RPMI8226 (cell line): ENCODE results near the gene WDR4.
"Not testable (repeated sequence)": the region's sequence is repeated elsewhere in the genome, so short reads cannot be mapped to it uniquely, and the experiment has no call there.

Experiments used
- DNase-seq: peaks from one replicate; pipeline ENCODE4 v3.0.0-alpha.2; 2015

The WDR4 gene

DNA sequence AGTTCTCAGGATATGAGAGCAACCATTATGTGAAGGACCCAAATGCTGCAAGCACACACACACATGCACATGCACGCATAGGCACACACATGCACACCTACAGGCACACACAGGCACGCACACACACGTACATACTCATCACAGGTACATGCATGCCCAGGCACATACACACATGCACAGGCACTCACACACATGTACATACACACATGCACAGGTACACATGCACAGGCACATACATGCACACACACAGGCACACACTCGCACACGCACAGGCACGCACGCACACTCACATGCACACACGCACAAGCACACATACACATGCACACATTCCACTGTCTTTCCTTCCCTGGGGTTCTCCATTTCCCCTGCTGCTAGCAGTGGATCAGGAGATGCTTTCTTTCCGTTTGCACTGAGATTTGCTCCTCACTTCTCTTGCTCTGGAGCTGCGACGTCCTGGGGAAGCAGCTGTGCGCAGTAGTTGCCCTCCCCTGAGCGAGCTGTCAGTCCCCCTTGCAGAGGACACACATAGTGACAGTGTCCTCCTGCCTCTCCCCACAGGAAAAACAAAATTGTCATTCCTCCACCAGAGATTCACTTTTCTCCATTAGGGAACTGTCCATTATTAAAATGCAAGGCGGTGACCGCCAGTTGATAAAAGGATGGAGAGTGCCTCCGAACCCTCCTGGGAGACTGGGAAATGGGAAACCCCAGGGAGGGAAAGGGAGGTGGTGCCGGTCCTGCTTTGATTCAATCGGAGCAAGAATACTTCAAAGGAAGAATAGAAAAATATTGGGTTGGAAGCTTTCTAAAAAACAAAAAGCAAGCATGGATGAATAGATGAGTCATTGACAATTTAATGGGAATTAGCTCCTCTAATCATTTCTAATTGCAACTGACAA is 69.5 kb downstream of the WDR4 start:
- DNase-seq: no peak

DNA sequence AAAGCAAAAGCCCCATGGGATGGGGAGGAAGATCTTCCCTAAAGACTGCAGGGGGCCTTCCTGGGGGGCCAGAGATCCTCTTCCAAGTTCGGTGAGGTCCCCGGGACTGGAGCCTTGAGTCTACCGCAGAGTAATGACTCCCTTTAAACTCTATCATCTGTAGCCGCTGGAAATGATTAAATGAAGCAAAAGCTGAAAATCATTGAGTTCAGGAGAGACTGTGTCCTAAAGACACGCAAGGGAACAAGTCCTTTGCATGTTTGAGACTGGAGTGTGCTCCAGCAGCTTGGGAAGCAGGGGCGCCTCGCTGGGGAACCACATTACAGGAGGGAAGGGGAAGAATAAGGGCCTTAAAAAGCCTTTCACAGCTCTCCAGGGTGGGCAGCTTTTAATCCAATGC is 70.2 kb downstream of the WDR4 start:
- no peak for DNase-seq

DNA sequence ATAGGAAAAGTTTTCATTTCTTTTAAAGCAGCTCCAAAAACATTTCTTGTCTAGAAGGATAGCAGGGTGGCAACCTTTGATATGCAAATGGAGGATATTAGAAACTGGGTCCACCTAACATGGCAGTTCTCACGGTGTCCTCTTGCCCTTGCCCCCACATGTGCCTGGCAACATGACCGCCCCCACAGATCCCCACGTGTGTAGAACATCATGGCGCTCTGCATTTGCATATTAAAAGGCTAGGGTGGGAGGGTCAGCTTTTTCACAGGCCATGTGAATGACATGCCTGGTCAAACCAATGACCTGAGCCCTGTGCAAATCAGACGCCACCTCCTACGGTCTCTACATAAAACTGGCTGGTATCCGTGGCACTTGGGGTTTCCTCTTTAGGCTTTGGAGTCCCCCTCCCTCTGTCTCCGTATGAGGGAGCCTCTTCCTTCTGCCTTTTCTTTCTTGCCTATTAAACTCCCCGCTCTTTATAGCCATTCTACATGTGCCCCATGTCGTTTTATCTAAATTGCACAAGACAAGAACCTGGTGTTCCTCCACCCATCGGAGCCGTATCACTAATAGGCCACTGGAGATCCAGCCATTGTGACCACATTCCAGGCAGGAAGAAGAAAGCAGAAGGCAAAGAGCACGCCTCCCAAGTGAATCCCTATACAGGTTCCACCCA is 71.3 kb downstream of the WDR4 start:
- no peak for DNase-seq

DNA sequence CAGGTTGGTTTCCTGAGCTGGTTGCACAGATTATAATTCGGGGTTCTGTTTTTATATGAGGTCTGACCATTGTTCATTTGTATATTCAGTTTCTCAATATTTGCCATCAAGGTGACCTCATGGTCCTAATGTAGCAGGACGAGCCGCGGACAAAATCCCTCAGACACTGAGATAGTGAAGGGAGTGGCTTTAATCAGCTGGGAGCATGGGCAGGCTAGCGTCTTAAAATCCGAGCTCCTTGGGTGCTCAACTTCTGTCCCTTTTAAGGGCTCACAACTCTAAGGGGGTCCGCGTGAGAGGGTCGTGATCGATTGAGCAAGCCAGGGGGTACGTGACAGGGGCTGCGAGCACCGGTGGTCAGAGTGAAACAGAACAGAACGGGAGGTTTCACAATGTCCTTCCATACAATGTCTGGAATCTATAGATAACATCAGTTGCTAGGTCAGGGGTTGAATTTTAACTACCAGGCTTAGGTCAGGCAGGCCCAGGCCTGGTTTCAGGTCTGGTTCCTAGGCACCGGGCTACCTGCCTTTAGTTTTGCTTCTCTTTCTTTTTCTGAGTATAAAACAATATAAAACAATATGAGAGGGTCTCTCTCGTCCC is 71.9 kb downstream of the WDR4 start:
- not testable (repeated sequence) for DNase-seq

DNA sequence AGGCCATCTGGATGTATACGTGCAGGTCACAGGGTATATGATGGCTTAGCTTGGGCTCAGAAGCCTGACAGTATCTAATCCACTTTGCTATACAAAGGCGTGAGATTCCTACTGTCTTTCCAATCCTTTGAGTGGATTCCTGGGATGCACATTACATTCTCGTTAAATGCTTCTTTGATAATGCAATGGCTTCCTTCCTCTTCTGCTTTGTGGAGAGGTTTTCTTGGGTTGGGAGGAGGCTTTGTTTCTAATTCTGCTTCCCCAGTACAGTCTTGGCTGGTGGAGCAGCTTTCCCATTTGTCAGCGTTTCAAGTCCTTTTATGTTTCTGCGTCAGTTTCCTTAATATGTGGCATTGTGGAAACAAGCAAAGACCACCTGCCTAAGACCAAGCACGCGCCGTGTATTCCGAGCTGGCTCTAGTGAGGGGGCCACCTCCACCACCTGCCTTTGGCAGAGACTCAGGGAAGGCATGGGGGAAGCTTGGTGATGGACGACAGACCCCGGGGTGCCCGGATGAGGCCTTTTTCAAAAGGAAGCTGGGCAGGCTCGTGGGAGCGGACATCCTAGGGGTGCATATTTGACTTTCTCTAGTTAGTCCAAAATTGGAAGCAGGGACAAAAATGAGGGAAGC is 72.7 kb downstream of the WDR4 start:
- DNase-seq: no peak

DNA sequence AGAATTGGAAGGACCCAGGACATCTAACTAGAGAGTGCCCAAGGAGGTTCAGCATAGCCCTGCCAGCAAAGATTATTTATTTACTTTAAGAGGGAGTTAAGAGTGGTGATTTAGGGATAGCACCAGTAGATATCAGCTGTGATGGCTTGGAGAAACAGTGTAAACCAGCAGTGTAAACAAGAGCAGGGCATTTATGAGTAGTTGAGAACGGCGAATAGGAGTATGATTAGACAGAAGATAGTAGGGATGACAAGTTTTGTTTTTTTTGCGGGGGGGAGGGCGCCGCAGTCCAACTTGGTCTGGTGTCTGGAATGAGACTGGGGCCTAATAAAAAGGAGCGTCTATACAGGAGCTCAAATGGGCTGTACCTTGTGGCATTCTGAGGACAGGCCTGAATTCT is 77.7 kb downstream of the WDR4 start:
- not testable (repeated sequence) for DNase-seq

DNA sequence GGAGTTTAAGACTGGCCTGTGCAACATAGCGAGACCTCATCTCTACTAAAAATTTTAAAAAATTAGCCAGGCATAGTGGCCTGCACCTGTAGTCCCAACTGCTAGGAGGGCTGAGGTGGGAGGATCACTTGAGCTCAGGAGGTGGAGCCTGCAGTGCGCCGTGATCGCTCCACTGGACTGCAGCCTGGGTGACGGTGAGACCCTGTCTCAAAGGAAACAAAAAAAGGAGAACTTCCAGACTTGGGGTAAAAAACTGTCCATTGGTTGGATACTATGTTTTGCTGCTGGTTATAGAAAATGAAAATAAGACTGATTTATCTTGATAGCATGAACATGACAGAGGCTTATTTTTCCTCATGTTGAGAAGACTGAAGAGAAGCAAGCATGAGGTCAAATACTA is 79.4 kb downstream of the WDR4 start:
- DNase-seq: no peak

DNA sequence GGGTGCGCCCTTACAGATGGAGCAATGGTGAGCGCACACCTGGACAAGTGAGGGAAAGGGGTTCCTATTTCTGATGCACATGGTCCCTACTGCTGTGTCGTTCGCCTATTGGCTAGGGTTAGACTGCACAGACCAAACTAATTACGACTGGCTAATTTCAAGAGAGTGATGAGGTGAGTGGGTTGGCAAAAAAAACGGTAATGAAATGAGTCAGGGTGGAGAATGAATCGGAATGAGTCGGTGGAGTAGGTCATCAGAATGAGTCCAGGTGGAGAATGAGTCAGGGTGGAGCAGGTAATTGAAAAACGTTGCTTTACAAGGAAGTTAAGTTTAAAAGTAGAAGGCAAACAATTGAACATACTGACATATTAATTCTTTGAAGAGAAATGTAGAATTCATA is 79.8 kb downstream of the WDR4 start:
- no peak for DNase-seq
